HG02852 (cell line): Measurements from ENCODE around the gene CLNK.
"Not testable (repeated sequence)": the region's sequence is repeated elsewhere in the genome, so short reads cannot be mapped to it uniquely, and the experiment has no call there.

Experiments used
- ATAC-seq: cut with Tn5 transposase; IDR thresholded peaks from one replicate; pipeline ENCODE4 v1.9.1; 2021; ENCODE audit warnings: mild to moderate bottlenecking, moderate library complexity; ENCODE audit not compliant: unreplicated experiment

CLNK gene

GRCh38 chr4:10579648-10580047 is 104.9 kb downstream of the CLNK start:
- no peak for ATAC-seq

- ATAC-seq = peak; percentile 72
Measured at GRCh38 chr4:10577508-10578426, 106.8 kb downstream of the CLNK start.

- ATAC-seq = peak; percentile 65
Measured at GRCh38 chr4:10577018-10577417, 107.5 kb downstream of the CLNK start.

GRCh38 chr4:10576236-10576635 is 108.3 kb downstream of the CLNK start:
- no peak for ATAC-seq

- no peak for ATAC-seq
Measured at GRCh38 chr4:10575414-10575813, 109.2 kb downstream of the CLNK start.

GRCh38 chr4:10574553-10574952 is 110.0 kb downstream of the CLNK start:
- ATAC-seq = not testable (repeated sequence)

- ATAC-seq = no peak
Measured at GRCh38 chr4:10571909-10572308, 112.7 kb downstream of the CLNK start.

GRCh38 chr4:10569491-10569890 is 115.1 kb downstream of the CLNK start:
- ATAC-seq = no peak

GRCh38 chr4:10567766-10568165 is 116.8 kb downstream of the CLNK start:
- ATAC-seq = no peak

GRCh38 chr4:10565166-10565780 is 119.3 kb downstream of the CLNK start:
- no peak for ATAC-seq

GRCh38 chr4:10554694-10555093 is 129.9 kb downstream of the CLNK start:
- ATAC-seq = peak; percentile 87

- no peak for ATAC-seq
Measured at GRCh38 chr4:10554121-10554520, 130.4 kb downstream of the CLNK start.

GRCh38 chr4:10552591-10553280 is 131.8 kb downstream of the CLNK start:
- ATAC-seq = no peak

GRCh38 chr4:10535912-10536311 is 148.7 kb downstream of the CLNK start:
- ATAC-seq = peak; percentile 55

GRCh38 chr4:10534820-10535219 is 149.7 kb downstream of the CLNK start:
- peak; percentile 54 for ATAC-seq

GRCh38 chr4:10532155-10532554 is 152.4 kb downstream of the CLNK start:
- ATAC-seq = no peak

GRCh38 chr4:10530137-10530786 is 154.3 kb downstream of the CLNK start:
- no peak for ATAC-seq

- ATAC-seq = no peak
Measured at GRCh38 chr4:10529291-10530136, 155.1 kb downstream of the CLNK start.

GRCh38 chr4:10527438-10527837 is 157.1 kb downstream of the CLNK start:
- no peak for ATAC-seq
